ENCODE results near the gene MORN1. TPM values are rescaled to one million over a fixed set of nuclear protein-coding genes. Genes with fewer than 3 reads are reported as not detected.
A peak's percentile ranks its signal among the peaks of the same experiment; 100 is the strongest.

The MORN1 gene
- total and polyA plus RNA-seq, 9 of the 15 experiments (the other 6 are each of a cell fraction or from before 2014, with no cell fraction given) = 0.24 to 9.3 (median 4.2) TPM

DNA sequence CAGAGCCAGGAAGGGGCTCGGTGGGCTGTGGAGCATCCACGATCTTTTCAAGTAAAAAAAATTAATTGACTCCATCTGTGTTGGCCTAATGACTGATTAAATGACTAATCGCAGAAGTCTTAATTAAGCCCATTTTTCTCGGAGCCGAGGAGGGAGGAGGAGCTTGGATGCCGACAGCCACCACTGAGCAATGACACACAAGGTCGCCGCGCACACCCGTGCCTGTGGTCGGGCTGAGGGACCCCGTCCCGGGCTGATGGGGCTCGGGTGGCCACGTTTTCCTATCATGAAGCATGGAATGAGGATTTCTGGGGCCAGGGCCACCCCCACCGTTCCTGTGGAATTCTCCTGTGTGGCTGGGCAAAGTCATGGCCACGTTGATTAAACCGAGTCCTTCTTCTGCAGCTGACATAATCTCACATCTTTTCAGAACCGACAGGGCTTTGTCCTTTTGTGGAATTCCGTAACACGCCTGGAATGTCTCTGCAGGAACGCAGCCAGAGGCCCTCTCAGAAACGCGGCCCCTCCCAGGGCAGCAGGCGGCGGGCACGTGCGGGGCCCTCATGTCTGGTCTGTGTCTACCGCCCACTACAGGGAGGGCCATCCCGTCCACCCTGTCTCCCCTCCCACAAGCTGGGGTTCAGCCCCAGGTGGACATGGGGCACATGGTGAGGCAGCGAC, 60.7 kb downstream of the MORN1 start:
- WGBS (ENCODE audit: insufficient coverage, low coverage, missing lambda C conversion rate) = 3% methylated on average over 31 of the region's 31 CpGs
- no peak overlapping the region for H3K9ac ChIP-seq (ENCODE audit: insufficient read depth in 1 of 2, low read depth in 2 of 2, low read length in 2 of 2)
- H3K9me3 ChIP-seq (replicated peaks; ENCODE audit: control insufficient read depth, insufficient read depth, low read depth, low read length) = no peaks in the 10 kb centered on the region
- no peaks in the 10 kb centered on the region for H3K9me1 ChIP-seq (ENCODE audit: control insufficient read depth, insufficient read depth, low read length)
- peaks cover 0 to 70% of the 10 kb centered on the region in 2 experiments; a peak in 2 of 5 replicates for H3K4me1 ChIP-seq (replicated peaks in 1 of 2; ENCODE audit: control insufficient read depth in 2 of 2, insufficient read depth in 2 of 2, low read length in 2 of 2)
- ChIA-PET CTCF (ENCODE audit: low intra/inter-chr PET ratio) (no interaction called here), POLR2A (interaction anchor here (1.2 kb wide), 1 partner anchor 11 kb away, joined by 3 read pairs; no protein-coding TSS in a partner anchor)
- no peak overlapping the region for H3K4me3 ChIP-seq
- H4K20me1 ChIP-seq (replicated peaks; ENCODE audit: control insufficient read depth, insufficient read depth, low read length) = peaks cover 22% of the 10 kb centered on the region; the same call in 1 of the 2 replicates
- FAIRE-seq = no peak
- no peak overlapping the region for H3K4me2 ChIP-seq (ENCODE audit: insufficient read depth, low read length)
- intact Hi-C loops (cut with micrococcal nuclease) (no loop called here), in situ Hi-C loops (cut with MboI) (no loop called here)
- ATAC-seq = no peak
- peaks cover 67 to 97% of the 10 kb centered on the region in 2 experiments for H3K27me3 ChIP-seq (ENCODE audit: control insufficient read depth in 2 of 2, insufficient read depth in 2 of 2, low read length in 2 of 2)
- H3K36me3 ChIP-seq (ENCODE audit: control insufficient read depth, insufficient read depth, low read length) = no peaks in the 10 kb centered on the region
- no peak for DNase-seq (ENCODE audit: extremely low read depth in 1 of 4, low spot score in 3 of 4)
- no TSS peak for BruUV-seq (replicated peaks)
- no peak overlapping the region for H2AFZ ChIP-seq (ENCODE audit: low read depth, low read length)
- no peak overlapping the region for H3K27ac ChIP-seq (ENCODE audit: extremely low read depth, low read depth, low read length)
- TF ChIP-seq CBFA2T2 (conservative IDR thresholded peaks at IDR 0.05) = no peak
- peak in 1 of 2 experiments; percentile 28 for TF ChIP-seq E2F6 (IDR thresholded peaks at IDR 0.05; ENCODE audit: borderline replicate concordance in 1 of 2, extremely low read depth in 1 of 2, insufficient read depth in 1 of 2, insufficient read length in 1 of 2, low read depth in 1 of 2, low read length in 1 of 2, poor library complexity in 1 of 2, severe bottlenecking in 1 of 2)
- TF ChIP-seq BHLHE40 (IDR thresholded peaks at IDR 0.05; ENCODE audit: low read length) = peak; percentile 59
- TF ChIP-seq, protein P1, sequence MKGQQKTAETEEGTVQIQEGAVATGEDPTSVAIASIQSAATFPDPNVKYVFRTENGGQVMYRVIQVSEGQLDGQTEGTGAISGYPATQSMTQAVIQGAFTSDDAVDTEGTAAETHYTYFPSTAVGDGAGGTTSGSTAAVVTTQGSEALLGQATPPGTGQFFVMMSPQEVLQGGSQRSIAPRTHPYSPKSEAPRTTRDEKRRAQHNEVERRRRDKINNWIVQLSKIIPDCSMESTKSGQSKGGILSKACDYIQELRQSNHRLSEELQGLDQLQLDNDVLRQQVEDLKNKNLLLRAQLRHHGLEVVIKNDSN (CRISPR knock-in tag; IDR thresholded peaks at IDR 0.05) = 0 out of 2 replicates have a peak, but pooled peaks have one; percentile 12
- no peaks in the 10 kb centered on the region for H3K79me2 ChIP-seq (ENCODE audit: control insufficient read depth, insufficient read depth, low read length)

All from K562 (cell line).